ENCODE results near the gene PP2D1. TPM values are rescaled to one million over a fixed set of nuclear protein-coding genes. Genes with fewer than 3 reads are reported as not detected.
"Not testable (repeated sequence)": the region's sequence is repeated elsewhere in the genome, so short reads cannot be mapped to it uniquely, and the experiment has no call there.

The PP2D1 gene
- total and polyA plus RNA-seq, 8 donors, result 0.83 to 1.2 (median 1.1) TPM; not detected in 2

DNA sequence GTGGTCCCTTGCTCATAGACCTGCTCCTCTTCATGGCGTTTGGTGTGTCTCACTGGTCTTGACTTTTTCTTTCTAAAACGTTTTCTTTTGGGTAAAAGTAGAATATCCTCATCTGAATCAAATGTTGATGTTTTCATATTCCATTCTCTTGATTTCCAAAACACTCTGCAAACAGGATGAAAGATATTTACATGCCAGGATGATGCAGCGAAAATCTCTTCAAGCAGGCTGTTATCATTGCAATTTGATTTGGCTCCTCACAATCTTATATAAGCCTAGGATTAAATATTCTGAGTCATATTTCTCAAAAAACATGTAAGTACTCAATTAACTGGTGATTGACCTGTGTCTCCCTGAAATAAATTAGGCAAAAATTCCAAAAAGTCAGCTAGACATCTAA lies 10.1 kb downstream of the PP2D1 start:
- TF ChIP-seq, protein P1, sequence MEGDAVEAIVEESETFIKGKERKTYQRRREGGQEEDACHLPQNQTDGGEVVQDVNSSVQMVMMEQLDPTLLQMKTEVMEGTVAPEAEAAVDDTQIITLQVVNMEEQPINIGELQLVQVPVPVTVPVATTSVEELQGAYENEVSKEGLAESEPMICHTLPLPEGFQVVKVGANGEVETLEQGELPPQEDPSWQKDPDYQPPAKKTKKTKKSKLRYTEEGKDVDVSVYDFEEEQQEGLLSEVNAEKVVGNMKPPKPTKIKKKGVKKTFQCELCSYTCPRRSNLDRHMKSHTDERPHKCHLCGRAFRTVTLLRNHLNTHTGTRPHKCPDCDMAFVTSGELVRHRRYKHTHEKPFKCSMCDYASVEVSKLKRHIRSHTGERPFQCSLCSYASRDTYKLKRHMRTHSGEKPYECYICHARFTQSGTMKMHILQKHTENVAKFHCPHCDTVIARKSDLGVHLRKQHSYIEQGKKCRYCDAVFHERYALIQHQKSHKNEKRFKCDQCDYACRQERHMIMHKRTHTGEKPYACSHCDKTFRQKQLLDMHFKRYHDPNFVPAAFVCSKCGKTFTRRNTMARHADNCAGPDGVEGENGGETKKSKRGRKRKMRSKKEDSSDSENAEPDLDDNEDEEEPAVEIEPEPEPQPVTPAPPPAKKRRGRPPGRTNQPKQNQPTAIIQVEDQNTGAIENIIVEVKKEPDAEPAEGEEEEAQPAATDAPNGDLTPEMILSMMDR (IDR thresholded peaks at IDR 0.05), result no peak
- Histone ChIP-seq H3K27ac (no peak overlapping the region), H3K4me3 (no peak overlapping the region), H3K4me1 (no peaks in the 10 kb centered on the region), H3K27me3 (no peaks in the 10 kb centered on the region), H3K9me3 (no peaks in the 10 kb centered on the region), H3K36me3 (no peaks in the 10 kb centered on the region)
- ATAC-seq, result no peak
- intact Hi-C loops (cut with DNase I), result no loop called here
- DNase-seq, result no peak

DNA sequence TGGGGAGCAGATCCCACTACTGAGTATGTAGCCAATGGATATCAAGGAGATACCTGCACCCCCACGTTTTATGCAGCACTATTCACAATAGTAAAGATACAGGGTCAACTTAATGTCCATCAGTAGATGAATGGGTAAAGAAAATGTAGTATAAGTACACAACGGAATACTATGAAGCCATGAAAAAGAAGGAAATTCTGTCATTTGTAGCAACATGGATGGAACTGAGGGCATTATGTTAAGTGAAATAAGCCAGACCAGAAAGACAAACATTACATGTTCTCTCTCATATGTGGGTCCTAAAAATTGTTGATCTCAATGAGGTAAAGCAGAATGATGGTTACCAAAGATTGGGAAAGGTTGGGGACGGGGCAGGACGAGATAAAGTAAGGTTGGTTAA lies 14.6 kb downstream of the PP2D1 start:
- Histone ChIP-seq H3K36me3 (no peaks in the 10 kb centered on the region), H3K4me1 (no peaks in the 10 kb centered on the region), H3K9me3 (no peaks in the 10 kb centered on the region), H3K27ac (no peak overlapping the region), H3K27me3 (no peaks in the 10 kb centered on the region), H3K4me3 (no peak overlapping the region)
- TF ChIP-seq, protein P1 (IDR thresholded peaks at IDR 0.05), result no peak
- ATAC-seq (no peak), DNase-seq (no peak)
- intact Hi-C loops (cut with DNase I), result no loop called here

- Histone ChIP-seq H3K36me3 (no peaks in the 10 kb centered on the region), H3K9me3 (no peaks in the 10 kb centered on the region), H3K4me1 (no peaks in the 10 kb centered on the region), H3K27ac (no peak overlapping the region), H3K27me3 (no peaks in the 10 kb centered on the region), H3K4me3 (no peak overlapping the region)
- intact Hi-C loops (cut with DNase I), result no loop called here
- ATAC-seq, result no peak
- no peak for DNase-seq
- TF ChIP-seq, protein P1 (IDR thresholded peaks at IDR 0.05), result no peak
Measured at GRCh38 chr3:19994796-19995195, 17.3 kb downstream of the PP2D1 start.

DNA sequence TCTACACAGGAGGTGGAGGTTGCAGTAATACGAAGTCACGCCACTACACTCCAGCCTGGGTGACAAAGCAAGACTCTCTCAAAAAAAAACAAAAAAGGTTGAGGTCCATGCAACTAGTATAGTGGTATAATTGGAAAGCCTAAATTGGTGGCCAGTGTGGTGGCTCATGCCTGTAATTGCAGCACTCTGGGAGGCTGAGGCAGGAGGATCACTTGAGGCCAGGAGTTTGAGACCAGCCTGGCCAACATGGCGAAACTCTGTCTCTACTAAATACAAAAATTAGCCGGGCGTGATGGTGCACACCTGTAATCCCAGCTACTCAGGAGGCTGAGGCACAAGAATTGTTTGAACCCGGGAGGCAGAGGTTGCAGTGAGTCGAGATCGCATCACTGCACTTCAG lies 23.2 kb downstream of the PP2D1 start:
- H3K27ac ChIP-seq; ATAC-seq; H3K27me3 ChIP-seq; DNase-seq; H3K4me1 ChIP-seq; H3K4me3 ChIP-seq; H3K9me3 ChIP-seq; intact Hi-C loops (cut with DNase I): not testable (repeated sequence)
- H3K36me3 ChIP-seq, result peaks cover 0 to 16% of the 10 kb centered on the region in 2 donors

DNA sequence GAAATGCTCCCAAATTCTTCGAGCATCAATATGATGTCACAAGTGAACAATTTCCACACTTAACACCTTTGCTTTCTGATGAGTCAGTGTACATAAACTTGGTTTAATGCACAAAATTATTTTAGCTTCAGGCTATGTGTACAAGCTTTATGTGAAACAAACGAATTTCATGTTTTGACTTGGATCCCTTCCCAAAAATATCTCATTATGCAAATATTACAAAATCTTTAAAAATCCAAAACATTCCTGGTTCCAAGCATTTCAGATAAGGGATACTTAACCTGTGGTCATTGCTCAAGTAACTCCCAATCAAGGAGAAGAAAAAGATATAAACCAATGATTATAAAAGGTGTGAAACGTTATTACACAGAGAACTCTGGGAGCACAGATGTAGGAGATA lies 40.0 kb downstream of the PP2D1 start:
- peaks cover 5 to 6% of the 10 kb centered on the region in 2 donors for H3K4me1 ChIP-seq
- H3K9me3 ChIP-seq, result no peaks in the 10 kb centered on the region
- peak; percentile 35 for ATAC-seq
- intact Hi-C loops (cut with DNase I), result no loop called here
- no peaks in the 10 kb centered on the region for H3K27me3 ChIP-seq
- no peak overlapping the region for H3K4me3 ChIP-seq
- H3K36me3 ChIP-seq, result peaks cover 0 to 49% of the 10 kb centered on the region in 2 donors
- TF ChIP-seq, protein P1 (IDR thresholded peaks at IDR 0.05), result no peak
- H3K27ac ChIP-seq, result no peak overlapping the region
- DNase-seq, result no peak

DNA sequence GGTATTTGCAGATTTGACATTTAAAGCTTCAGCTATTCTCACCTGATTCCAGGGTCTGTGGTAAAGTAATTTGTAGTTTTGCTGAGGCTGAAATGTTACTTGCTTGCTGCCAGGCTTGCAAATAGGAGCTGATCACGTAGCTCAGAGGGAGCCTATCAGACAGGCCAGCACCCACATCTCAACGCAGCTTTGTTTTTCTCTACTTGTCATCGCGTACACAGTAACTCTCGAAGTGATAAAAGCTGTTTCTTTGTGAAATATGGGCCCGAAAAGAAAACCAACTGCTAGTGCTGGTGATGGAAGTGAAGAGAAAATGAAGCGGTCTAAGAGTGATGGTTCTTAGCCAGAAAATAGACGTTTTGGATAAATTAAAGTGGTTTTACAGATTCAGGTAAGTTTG lies 41.7 kb downstream of the PP2D1 start:
- ATAC-seq (no peak), DNase-seq (no peak)
- H3K9me3 ChIP-seq, result no peaks in the 10 kb centered on the region
- no peak overlapping the region for H3K27ac ChIP-seq
- intact Hi-C loops (cut with DNase I), result no loop called here
- peaks cover 0 to 40% of the 10 kb centered on the region in 2 donors for H3K36me3 ChIP-seq
- H3K4me3 ChIP-seq, result no peak overlapping the region
- no peaks in the 10 kb centered on the region for H3K27me3 ChIP-seq
- TF ChIP-seq, protein P1 (IDR thresholded peaks at IDR 0.05), result no peak
- H3K4me1 ChIP-seq, result peaks cover 6 to 14% of the 10 kb centered on the region in 2 donors
